ENCODE data around the gene CFAP92. TPM values are rescaled to one million over a fixed set of nuclear protein-coding genes. Genes with fewer than 3 reads are reported as not detected.

The CFAP92 gene
- total and polyA plus RNA-seq, 2 donors (not counting 3 experiments of a cell fraction or from before 2014, with no cell fraction given): 0.04 to 0.62 TPM

DNA sequence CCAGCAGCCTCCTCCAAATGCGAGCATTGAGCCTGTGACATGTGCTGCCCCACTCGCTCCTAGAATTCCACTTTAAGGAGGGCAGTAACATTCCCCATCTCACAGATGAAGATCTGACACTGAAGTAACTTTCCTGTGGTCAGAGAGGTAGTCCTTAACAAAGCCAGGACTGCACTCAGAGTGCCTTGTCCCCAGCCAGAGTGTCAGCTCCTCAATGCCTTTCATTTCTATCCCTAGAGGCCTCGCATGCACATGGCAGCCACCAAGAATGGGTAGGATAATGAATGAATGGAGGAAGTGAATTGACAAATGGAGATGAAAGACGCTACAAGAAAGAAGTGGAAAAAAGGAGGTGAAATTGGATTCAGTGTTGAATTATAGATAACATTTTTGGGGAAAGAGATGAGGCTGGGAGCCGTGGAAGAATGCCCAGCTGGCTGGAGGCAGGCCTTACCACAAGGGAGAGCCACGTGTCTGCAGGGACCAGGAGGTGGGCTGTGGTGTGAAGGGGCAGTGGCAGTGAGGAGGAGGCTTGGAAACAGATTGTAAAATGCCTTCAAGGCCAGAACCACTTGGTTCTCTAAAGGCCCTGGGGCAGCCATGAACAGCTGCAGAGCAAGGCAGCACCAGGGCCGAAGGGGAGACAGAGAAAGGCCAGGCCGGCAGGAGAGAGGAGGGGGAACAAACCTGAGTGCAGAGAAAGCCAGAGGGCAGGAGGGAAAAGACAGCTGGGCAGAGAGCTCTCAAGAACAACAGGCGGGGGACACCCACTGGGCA is 10.4 kb downstream of the CFAP92 start:
- Histone ChIP-seq H3K4me1 (ENCODE audit: control insufficient read depth, extremely low read depth, insufficient read depth, low read length) (no peaks in the 10 kb centered on the region), H3K4me3 (replicated peaks in 1 of 3; ENCODE audit: insufficient read depth in 1 of 3, low read depth in 1 of 3, low read length in 3 of 3) (no peak overlapping the region), H3K9me3 (replicated peaks; ENCODE audit: control insufficient read depth, insufficient read depth, low read length) (no peaks in the 10 kb centered on the region), H3K79me2 (ENCODE audit: control insufficient read depth, insufficient read depth, low read length) (no peaks in the 10 kb centered on the region), H4K20me1 (replicated peaks; ENCODE audit: control insufficient read depth, extremely low read depth, insufficient read depth, low read length) (no peaks in the 10 kb centered on the region), H2AFZ (ENCODE audit: low read depth, low read length) (no peak overlapping the region), H3K9me1 (replicated peaks; ENCODE audit: control insufficient read depth, extremely low read depth, insufficient read depth, low read length) (no peaks in the 10 kb centered on the region), H3K4me2 (ENCODE audit: insufficient read depth, low read length) (no peak overlapping the region), H3K27me3 (ENCODE audit: control insufficient read depth in 2 of 2, insufficient read depth in 2 of 2, low read length in 2 of 2) (peaks cover 0 to 2% of the 10 kb centered on the region in 2 experiments), H3K36me3 (ENCODE audit: control insufficient read depth in 2 of 2, extremely low read depth in 1 of 2, insufficient read depth in 2 of 2, low read length in 2 of 2) (no peaks in the 10 kb centered on the region), H3K9ac (replicated peaks; ENCODE audit: extremely low read depth, insufficient read depth, low read length) (no peak overlapping the region), H3K27ac (ENCODE audit: insufficient read depth, low read depth, low read length) (no peak overlapping the region)
- no TSS peak for BruUV-seq (replicated peaks)
- CTCF ChIA-PET: interaction anchor here (4.8 kb wide), 1 partner anchor 13 kb away, joined by 35 read pairs; no protein-coding TSS in a partner anchor
- TF ChIP-seq FOS (IDR thresholded peaks at IDR 0.05; ENCODE audit: borderline replicate concordance, insufficient read depth, low read length) (no peak), POLR2AphosphoS5 (IDR thresholded peaks at IDR 0.05; ENCODE audit: insufficient read depth, low read depth, low read length) (no peak), CTCF (IDR thresholded peaks at IDR 0.05; ENCODE audit: extremely low read depth in 1 of 2, insufficient read depth in 1 of 2, low read depth in 1 of 2, low read length in 2 of 2) (no peak), MYC (IDR thresholded peaks at IDR 0.05; ENCODE audit: low read depth, low read length) (no peak), EZH2 (IDR thresholded peaks at IDR 0.05; ENCODE audit: borderline replicate concordance, low read depth, low read length, severe bottlenecking) (no peak), POLR2A (IDR thresholded peaks at IDR 0.05; ENCODE audit: low read depth, low read length) (no peak), JUN (IDR thresholded peaks at IDR 0.05; ENCODE audit: borderline replicate concordance, insufficient read depth, insufficient read length, low read depth) (no peak), GATA2 (IDR thresholded peaks at IDR 0.05; ENCODE audit: insufficient read depth, insufficient read length, low read depth, low read length) (no peak)
- TF ChIP-seq, protein P1, sequence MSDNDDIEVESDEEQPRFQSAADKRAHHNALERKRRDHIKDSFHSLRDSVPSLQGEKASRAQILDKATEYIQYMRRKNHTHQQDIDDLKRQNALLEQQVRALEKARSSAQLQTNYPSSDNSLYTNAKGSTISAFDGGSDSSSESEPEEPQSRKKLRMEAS (IDR thresholded peaks at IDR 0.05; ENCODE audit: insufficient read depth, insufficient read length): no peak
- POLR2A ChIA-PET: no interaction called here
- DNase-seq (ENCODE audit: low read depth, low spot score) (no peak), FAIRE-seq (no peak)
- intact Hi-C loops (cut with micrococcal nuclease): no loop called here
- dilution Hi-C loops (cut with MboI; ENCODE audit: extremely low pct_ligation_motif_present, low sequenced_read_pairs): no loop called here
